Articular chondrocyte of knee joint (primary cell): ENCODE results near the gene GUCA1A. TPM values are rescaled to one million over a fixed set of nuclear protein-coding genes. Genes with fewer than 3 reads are reported as not detected.

Source experiments
- total RNA-seq: library from RNA; depleted of rRNA; stranded (reverse); fragments of >200 nt; gene quantifications from 2 replicates; pipeline ENCODE4 v1.2.3, GENCODE V29; 2012

Gene GUCA1A
- total RNA-seq, result 0.11 TPM in 1 of 2 replicates, not detected in the other

GRCh38 chr6:42173101-42173500, at the start of gene GUCA1A:
Gene GUCA1A (plus strand): TSS chr6:42173364. CDS start chr6:42173614, 250 bp downstream.

GRCh38 chr6:42142118-42142835, 30.9 kb upstream of the GUCA1A start, which contains the start of gene C6orf132:
Gene C6orf132 (minus strand): TSS chr6:42142620. CDS start chr6:42142444, 176 bp downstream.

GRCh38 chr6:42217519-42218367, 44.6 kb downstream of the GUCA1A start, which contains the start of gene MRPS10:
Gene MRPS10 (minus strand): TSS chr6:42217861. CDS start chr6:42217849, 12 bp downstream.

Other genes with a start within 250 kb of the GUCA1A start
- gene CCND3, start 231.6 kb upstream of the GUCA1A start, total RNA-seq, result 24.8 and 28.9 TPM in 2 replicates
- 13.3 and 15.0 TPM in 2 replicates for gene TAF8, start 122.8 kb upstream of the GUCA1A start, total RNA-seq
- 3.2 and 3.8 TPM in 2 replicates for gene C6orf132, start 30.7 kb upstream of the GUCA1A start, total RNA-seq
- gene GUCA1B, start 21.6 kb downstream of the GUCA1A start, total RNA-seq, result 0.26 TPM in 1 of 2 replicates, not detected in the other
- gene MRPS10, start 44.5 kb downstream of the GUCA1A start, total RNA-seq, result 49.2 and 56.7 TPM in 2 replicates